IMR-90 (cell line): ENCODE data around the gene PARP1. TPM values are rescaled to one million over a fixed set of nuclear protein-coding genes. Genes with fewer than 3 reads are reported as not detected.

ENCODE experiments used
- ATAC-seq: fragments of 200-7000 bp; cut with Tn5 transposase; 2 replicates; pipeline ENCODE4 v1.9.1; 2020; ENCODE audit warnings: low read depth, mild to moderate bottlenecking, moderate library complexity
- BruUV-seq: library from RNA; stranded (reverse); fragments of 400-500 nt; replicated peaks from 2 replicates; lab custom pipeline; 2021; lab: Mats Ljungman, UMichigan
- CTCF ChIA-PET: fragments of 300-600 bp; formaldehyde crosslinking; extraction: SDS; loops from one replicate; lab custom pipeline; 2021; ENCODE audit warnings: antibody characterized with exemption; lab: Yijun Ruan, JAX
- POLR2A ChIA-PET: fragments of 300-600 bp; sonication (Branson Sonifier 250); formaldehyde crosslinking; loops from one replicate; lab custom pipeline; 2022; ENCODE audit warnings: antibody characterized with exemption; ENCODE audit not compliant: unreplicated experiment; lab: Charles Lee
- DNase-seq: peaks from one replicate; pipeline ENCODE4 v3.0.0; 2013
- H2AFZ ChIP-seq: replicated peaks from 2 replicates; pipeline ENCODE3; 2013; ENCODE audit warnings: low read length, mild to moderate bottlenecking; ENCODE audit not compliant: poor library complexity
- H2AK5ac ChIP-seq: 2 replicates; pipeline ENCODE4 v1.6.1; 2013; ENCODE audit warnings: low read depth, low read length, inconsistent platforms
- H2AK9ac ChIP-seq: replicated peaks from 2 replicates; pipeline ENCODE3; 2013; ENCODE audit warnings: mild to moderate bottlenecking, low read depth, low read length, moderate library complexity; ENCODE audit not compliant: poor library complexity
- H2BK120ac ChIP-seq: 2 replicates; pipeline ENCODE4 v1.6.1; 2013; ENCODE audit warnings: low read depth, low read length, inconsistent platforms
- H2BK15ac ChIP-seq: 3 replicates; pipeline ENCODE4 v1.6.1; 2013; ENCODE audit warnings: low read depth, low read length, inconsistent platforms
- H2BK20ac ChIP-seq: 2 replicates; pipeline ENCODE4 v1.6.1; 2013; ENCODE audit warnings: low read depth, mild to moderate bottlenecking, inconsistent platforms, low read length, moderate library complexity
- H2BK5ac ChIP-seq: 2 replicates; pipeline ENCODE4 v1.6.1; 2013; ENCODE audit warnings: mild to moderate bottlenecking, low read depth, low read length, inconsistent platforms; ENCODE audit not compliant: poor library complexity, severe bottlenecking
- H3K14ac ChIP-seq: replicated peaks from 2 replicates; pipeline ENCODE4 v1.6.1; 2013; ENCODE audit warnings: low read depth, low read length, inconsistent platforms
- H3K18ac ChIP-seq: 2 replicates; pipeline ENCODE4 v1.6.1; 2013; ENCODE audit warnings: low read depth, low read length, control low read depth
- H3K23ac ChIP-seq: 2 replicates; pipeline ENCODE4 v1.6.1; 2013; ENCODE audit warnings: low read depth, low read length, inconsistent platforms
- H3K27ac ChIP-seq: 2 replicates; pipeline ENCODE4 v1.5.1; 2013; ENCODE audit warnings: mild to moderate bottlenecking, control low read depth, low read length; ENCODE audit not compliant: insufficient read depth
- H3K27me3 ChIP-seq: 2 replicates; pipeline ENCODE4 v1.6.1; 2013; ENCODE audit warnings: low read length; ENCODE audit not compliant: control insufficient read depth, insufficient read depth
- H3K36me3 ChIP-seq: 2 replicates; pipeline ENCODE4 v1.6.1; 2013; ENCODE audit warnings: low read length, mixed read lengths; ENCODE audit not compliant: control insufficient read depth, insufficient read depth
- H3K4ac ChIP-seq: 2 replicates; pipeline ENCODE4 v1.6.1; 2013; ENCODE audit warnings: low read depth, low read length, inconsistent platforms
- H3K4me1 ChIP-seq: 2 replicates; pipeline ENCODE4 v1.6.1; 2013; ENCODE audit warnings: low read length, mixed read lengths; ENCODE audit not compliant: control insufficient read depth, insufficient read depth
- H3K4me2 ChIP-seq: 2 replicates; pipeline ENCODE4 v1.6.1; 2013; ENCODE audit warnings: low read depth, mild to moderate bottlenecking, control low read depth, low read length, moderate library complexity
- H3K4me3 ChIP-seq: 2 replicates; pipeline ENCODE4 v1.5.1; 2013; ENCODE audit warnings: low read depth, mild to moderate bottlenecking, control low read depth, low read length, moderate library complexity; ENCODE audit not compliant: insufficient read depth
- H3K56ac ChIP-seq: 2 replicates; pipeline ENCODE4 v1.6.1; 2013; ENCODE audit warnings: low read length, inconsistent platforms; ENCODE audit not compliant: insufficient read depth; ENCODE audit errors: extremely low read depth
- H3K79me1 ChIP-seq, 2 experiments: 2 replicates each; pipeline ENCODE4 v1.6.1; 2013; ENCODE audit warnings: low read length in 2 of 2, inconsistent platforms in 1 of 2, low read depth in 1 of 2
- H3K9ac ChIP-seq: 2 replicates; pipeline ENCODE4 v1.6.1; 2013; ENCODE audit warnings: low read depth, low read length, control low read depth
- H3K9me1 ChIP-seq: 2 replicates; pipeline ENCODE4 v1.6.1; 2013; ENCODE audit warnings: low read length, inconsistent platforms; ENCODE audit not compliant: insufficient read depth
- H3K9me3 ChIP-seq: 2 replicates; pipeline ENCODE4 v1.6.1; 2013; ENCODE audit warnings: low read length; ENCODE audit not compliant: control insufficient read depth, insufficient read depth
- H4K20me1 ChIP-seq: 2 replicates; pipeline ENCODE4 v1.6.1; 2013; ENCODE audit warnings: low read length, inconsistent platforms; ENCODE audit not compliant: insufficient read depth
- H4K5ac ChIP-seq: 2 replicates; pipeline ENCODE4 v1.6.1; 2013; ENCODE audit warnings: mild to moderate bottlenecking, low read depth, low read length, control low read depth
- H4K8ac ChIP-seq, 2 experiments: 2 replicates each; pipeline ENCODE4 v1.6.1; 2013; ENCODE audit warnings: low read depth in 2 of 2, low read length in 2 of 2, control low read depth in 1 of 2, inconsistent platforms in 1 of 2
- H4K91ac ChIP-seq: 2 replicates; pipeline ENCODE4 v1.6.1; 2013; ENCODE audit warnings: low read depth, low read length, inconsistent platforms; ENCODE audit not compliant: insufficient read depth
- BHLHE40 ChIP-seq: fragments of 150-350 bp; IDR thresholded peaks from 2 replicates; pipeline ENCODE4 v1.6.1; 2016; ENCODE audit warnings: mild to moderate bottlenecking, low read depth, low read length
- FOS ChIP-seq: fragments of 150-350 bp; IDR thresholded peaks from 2 replicates; pipeline ENCODE4 v1.6.1; 2016; ENCODE audit warnings: low read depth, low read length
- MAZ ChIP-seq: IDR thresholded peaks from 2 replicates; pipeline ENCODE4 v1.6.1; 2012; ENCODE audit warnings: low read depth, mild to moderate bottlenecking, low read length, improper control_type of control experiment, moderate library complexity, borderline replicate concordance
- MXI1 ChIP-seq: IDR thresholded peaks from 2 replicates; pipeline ENCODE4 v1.6.1; 2012; ENCODE audit warnings: low read depth, mild to moderate bottlenecking, low read length, moderate library complexity, borderline replicate concordance
- POLR2A ChIP-seq: IDR thresholded peaks from 2 replicates; pipeline ENCODE4 v1.6.1; 2012; ENCODE audit warnings: mild to moderate bottlenecking, low read depth, low read length
- RAD21 ChIP-seq: IDR thresholded peaks from 2 replicates; pipeline ENCODE4 v1.6.1; 2012; ENCODE audit warnings: low read length, improper control_type of control experiment
- RCOR1 ChIP-seq: IDR thresholded peaks from 2 replicates; pipeline ENCODE4 v1.6.1; 2012; ENCODE audit warnings: mild to moderate bottlenecking, low read length, improper control_type of control experiment; ENCODE audit not compliant: insufficient replicate concordance
- RFX5 ChIP-seq: IDR thresholded peaks from 2 replicates; pipeline ENCODE4 v1.8.0; 2012; ENCODE audit warnings: low read depth, mild to moderate bottlenecking, low read length, moderate library complexity
- WGBS, 2 experiments: methylation state at CpG; one replicate each; pipeline versions ENCODE4 v1.1.5 to v1.1.7; 2013; ENCODE audit warnings: missing lambda C conversion rate in 2 of 2; ENCODE audit not compliant: insufficient read length in 1 of 2; ENCODE audit errors: extremely low coverage in 2 of 2; 5-methylcytosine and 5-hydroxymethylcytosine counted together
- dilution Hi-C: fragments of 300-500 bp; cut with HindIII; formaldehyde crosslinking; loops from one replicate; pipeline ENCODE4 v1.14.3; 2018; ENCODE audit warnings: low sequenced_read_pairs; ENCODE audit not compliant: unreplicated experiment
- in situ Hi-C: fragments of 300-500 bp; cut with MboI; formaldehyde crosslinking; loops from 3 replicates; pipeline ENCODE4 v1.14.3; 2019; ENCODE audit warnings: low sequenced_read_pairs, inconsistent platforms, mixed read lengths
- intact Hi-C: fragments of 100-400 bp; cut with micrococcal nuclease; formaldehyde crosslinking; loops from 2 replicates; pipeline ENCODE4 v1.10.0; 2022
- polyA plus RNA-seq, 3 experiments: library from polyadenylated mRNA; depleted of rRNA; stranded (reverse); fragments of >200 nt; gene quantifications; 2 replicates each; pipeline ENCODE4 v1.2.3, GENCODE V29; 2012; ENCODE audit warnings: low replicate concordance in 1 of 3
- total RNA-seq: library from RNA; depleted of rRNA; stranded (reverse); fragments of >200 nt; gene quantifications from 2 replicates; pipeline ENCODE4 v1.2.3, GENCODE V29; 2012
- TF ChIP-seq, protein P1 (sequence below): conservative IDR thresholded peaks from 2 replicates; pipeline ENCODE4 v1.5.1; 2012; ENCODE audit warnings: mild to moderate bottlenecking, low read depth, low read length, improper control_type of control experiment

The PARP1 gene
- total and polyA plus RNA-seq, 2 of the 4 experiments (the other 2 are of a cell fraction): 86.5 to 105 TPM

DNA sequence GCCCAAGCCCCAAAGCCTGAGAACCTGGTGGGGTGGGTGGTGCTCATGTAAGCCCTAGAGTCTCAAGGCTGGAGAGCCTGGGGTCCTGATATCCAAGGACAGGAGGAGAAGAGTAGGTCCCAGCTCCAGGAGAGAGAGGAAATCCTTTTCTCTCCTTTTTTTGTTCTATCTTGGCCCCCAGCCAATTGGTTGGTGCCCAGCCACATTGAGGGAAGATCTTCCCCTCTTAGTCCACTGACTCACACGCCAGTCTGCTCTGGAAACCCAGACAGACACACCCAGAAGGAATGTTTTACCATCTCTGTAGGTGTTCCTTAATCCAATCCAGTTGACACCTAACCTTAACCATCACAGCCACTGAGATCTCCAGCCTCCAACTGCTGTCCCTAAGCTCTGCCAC lies 82.7 kb downstream of the PARP1 start:
- Histone ChIP-seq H3K9me1 (no peaks in the 10 kb centered on the region), H3K79me1 (no peaks in the 10 kb centered on the region), H2BK20ac (no peak overlapping the region), H3K23ac (no peak overlapping the region), H3K4ac (no peak overlapping the region), H2AFZ (no peak overlapping the region), H3K4me3 (no peak overlapping the region), H3K27me3 (peaks cover 3% of the 10 kb centered on the region; the same call in 1 of the 2 replicates), H3K14ac (no peak overlapping the region), H4K5ac (no peak overlapping the region), H2BK120ac (no peak overlapping the region), H3K9ac (no peak overlapping the region), H2AK5ac (no peak overlapping the region), H2BK15ac (no peak overlapping the region), H2BK5ac (no peak overlapping the region), H4K8ac (no peak overlapping the region), H3K9me3 (peaks cover 2% of the 10 kb centered on the region; the same call in 1 of the 2 replicates), H2AK9ac (no peak overlapping the region), H4K20me1 (no peaks in the 10 kb centered on the region), H3K4me2 (no peak overlapping the region), H3K36me3 (no peaks in the 10 kb centered on the region), H3K4me1 (no peaks in the 10 kb centered on the region), H4K91ac (no peak overlapping the region), H3K27ac (no peak overlapping the region), H3K56ac (no peak overlapping the region), H3K18ac (no peak overlapping the region)
- TF ChIP-seq MXI1: no peak
- TF ChIP-seq, protein P1, sequence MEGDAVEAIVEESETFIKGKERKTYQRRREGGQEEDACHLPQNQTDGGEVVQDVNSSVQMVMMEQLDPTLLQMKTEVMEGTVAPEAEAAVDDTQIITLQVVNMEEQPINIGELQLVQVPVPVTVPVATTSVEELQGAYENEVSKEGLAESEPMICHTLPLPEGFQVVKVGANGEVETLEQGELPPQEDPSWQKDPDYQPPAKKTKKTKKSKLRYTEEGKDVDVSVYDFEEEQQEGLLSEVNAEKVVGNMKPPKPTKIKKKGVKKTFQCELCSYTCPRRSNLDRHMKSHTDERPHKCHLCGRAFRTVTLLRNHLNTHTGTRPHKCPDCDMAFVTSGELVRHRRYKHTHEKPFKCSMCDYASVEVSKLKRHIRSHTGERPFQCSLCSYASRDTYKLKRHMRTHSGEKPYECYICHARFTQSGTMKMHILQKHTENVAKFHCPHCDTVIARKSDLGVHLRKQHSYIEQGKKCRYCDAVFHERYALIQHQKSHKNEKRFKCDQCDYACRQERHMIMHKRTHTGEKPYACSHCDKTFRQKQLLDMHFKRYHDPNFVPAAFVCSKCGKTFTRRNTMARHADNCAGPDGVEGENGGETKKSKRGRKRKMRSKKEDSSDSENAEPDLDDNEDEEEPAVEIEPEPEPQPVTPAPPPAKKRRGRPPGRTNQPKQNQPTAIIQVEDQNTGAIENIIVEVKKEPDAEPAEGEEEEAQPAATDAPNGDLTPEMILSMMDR: no peak
- TF ChIP-seq POLR2A: no peak
- TF ChIP-seq FOS: no peak
- TF ChIP-seq RCOR1: no peak
- no peak for TF ChIP-seq RAD21
- TF ChIP-seq MAZ: no peak
- no peak for TF ChIP-seq BHLHE40
- no peak for TF ChIP-seq RFX5
- ATAC-seq (no peak), DNase-seq (no peak)
- WGBS, 2 experiments: 43% methylated on average over 1 of the region's 1 CpG; no CpG with 5 or more reads in 1 of the 2 experiments
- intact Hi-C loops (no loop called here), in situ Hi-C loops (no loop called here), dilution Hi-C loops (no loop called here)
- ChIA-PET POLR2A (no interaction called here), CTCF (no interaction called here)
- BruUV-seq: no TSS peak
